HG03442 (cell line): ENCODE results near the gene RIMBP3B.
A peak's percentile ranks its signal among the peaks of the same experiment; 100 is the strongest.
"Not testable (repeated sequence)": the region's sequence is repeated elsewhere in the genome, so short reads cannot be mapped to it uniquely, and the experiment has no call there.

Experiments used
- ATAC-seq: cut with Tn5 transposase; IDR thresholded peaks from one replicate; pipeline ENCODE4 v1.9.1; 2021; ENCODE audit warnings: mild to moderate bottlenecking, moderate library complexity; ENCODE audit not compliant: unreplicated experiment

The RIMBP3B gene

GRCh38 chr22:21417227-21417746, 33.7 kb downstream of the RIMBP3B start, which contains the start of gene HIC2:
TSS of gene HIC2 (plus strand) at chr22:21417371. CDS start at chr22:21442832, 25,461 bp downstream.
- peak; percentile 55 for ATAC-seq

- peak; percentile 32 for ATAC-seq
Observed at GRCh38 chr22:21417853-21418252, 34.3 kb downstream of the RIMBP3B start.

GRCh38 chr22:21418974-21419638, 35.6 kb downstream of the RIMBP3B start:
- not testable (repeated sequence) for ATAC-seq

GRCh38 chr22:21420180-21420763, 36.7 kb downstream of the RIMBP3B start:
- ATAC-seq, result not testable (repeated sequence)

- ATAC-seq, result not testable (repeated sequence)
Observed at GRCh38 chr22:21424084-21424709, 40.6 kb downstream of the RIMBP3B start.

GRCh38 chr22:21434378-21435233, 51.1 kb downstream of the RIMBP3B start:
- ATAC-seq, result not testable (repeated sequence)

GRCh38 chr22:21435998-21436810, 52.7 kb downstream of the RIMBP3B start:
- ATAC-seq, result not testable (repeated sequence)

GRCh38 chr22:21438013-21438412, 54.5 kb downstream of the RIMBP3B start:
- ATAC-seq, result not testable (repeated sequence)
